ENCODE measurements around the gene HS3ST4.

HS3ST4 gene

GRCh38 chr16:25897702-25898101 lies 205.9 kb downstream of the HS3ST4 start:
- DNase-seq: no peak

GRCh38 chr16:25905810-25906209 lies 214.1 kb downstream of the HS3ST4 start:
- no peak for DNase-seq

GRCh38 chr16:25910971-25911370 lies 219.2 kb downstream of the HS3ST4 start:
- no peak for DNase-seq

GRCh38 chr16:25912321-25912720 lies 220.6 kb downstream of the HS3ST4 start:
- DNase-seq: no peak

GRCh38 chr16:25914357-25914962 lies 222.7 kb downstream of the HS3ST4 start:
- DNase-seq: no peak

GRCh38 chr16:25916037-25916436 lies 224.3 kb downstream of the HS3ST4 start:
- DNase-seq: no peak

- DNase-seq: peak; percentile 51
Measured at GRCh38 chr16:25922438-25922837, 230.7 kb downstream of the HS3ST4 start.

- DNase-seq: no peak
Measured at GRCh38 chr16:25925421-25925820, 233.7 kb downstream of the HS3ST4 start.

GRCh38 chr16:25931473-25932035 lies 239.8 kb downstream of the HS3ST4 start:
- DNase-seq: no peak

GRCh38 chr16:25941800-25942499 lies 250.2 kb downstream of the HS3ST4 start:
- no peak for DNase-seq

- DNase-seq: no peak
Measured at GRCh38 chr16:25950586-25951281, 259.0 kb downstream of the HS3ST4 start.

- no peak for DNase-seq
Measured at GRCh38 chr16:25951999-25952398, 260.2 kb downstream of the HS3ST4 start.

GRCh38 chr16:25952983-25953382 lies 261.2 kb downstream of the HS3ST4 start:
- DNase-seq: no peak

- no peak for DNase-seq
Measured at GRCh38 chr16:25957707-25958106, 265.9 kb downstream of the HS3ST4 start.

- no peak for DNase-seq
Measured at GRCh38 chr16:25959221-25959620, 267.5 kb downstream of the HS3ST4 start.

- DNase-seq: no peak
Measured at GRCh38 chr16:25966172-25967097, 274.7 kb downstream of the HS3ST4 start.

GRCh38 chr16:25977121-25977520 lies 285.4 kb downstream of the HS3ST4 start:
- no peak for DNase-seq

- DNase-seq: peak; percentile 26
Measured at GRCh38 chr16:25978218-25978617, 286.5 kb downstream of the HS3ST4 start.

GRCh38 chr16:25988084-25988483 lies 296.3 kb downstream of the HS3ST4 start:
- DNase-seq: peak; percentile 67

- no peak for DNase-seq
Measured at GRCh38 chr16:25988882-25989281, 297.1 kb downstream of the HS3ST4 start.

- DNase-seq: no peak
Measured at GRCh38 chr16:25996052-25996451, 304.3 kb downstream of the HS3ST4 start.

- DNase-seq: peak; percentile 36
Measured at GRCh38 chr16:26005336-26005735, 313.6 kb downstream of the HS3ST4 start.

GRCh38 chr16:26012376-26012775 lies 320.6 kb downstream of the HS3ST4 start:
- DNase-seq: no peak
